Central memory CD4-positive, alpha-beta T cell (primary cell): ENCODE measurements around the gene GLDC.
"Not testable (repeated sequence)": the region's sequence is repeated elsewhere in the genome, so short reads cannot be mapped to it uniquely, and the experiment has no call there.

Experiments
- DNase-seq: peaks from one replicate; pipeline ENCODE4 v3.0.0; 2022

GLDC gene

GRCh38 chr9:6564360-6564759 lies 81.2 kb downstream of the GLDC start:
- no peak for DNase-seq

- DNase-seq: no peak
These were observed 82.6 kb downstream of the GLDC start for GRCh38 chr9:6562871-6563430.

- no peak for DNase-seq
These were observed 83.3 kb downstream of the GLDC start for GRCh38 chr9:6562201-6562600.

DNA sequence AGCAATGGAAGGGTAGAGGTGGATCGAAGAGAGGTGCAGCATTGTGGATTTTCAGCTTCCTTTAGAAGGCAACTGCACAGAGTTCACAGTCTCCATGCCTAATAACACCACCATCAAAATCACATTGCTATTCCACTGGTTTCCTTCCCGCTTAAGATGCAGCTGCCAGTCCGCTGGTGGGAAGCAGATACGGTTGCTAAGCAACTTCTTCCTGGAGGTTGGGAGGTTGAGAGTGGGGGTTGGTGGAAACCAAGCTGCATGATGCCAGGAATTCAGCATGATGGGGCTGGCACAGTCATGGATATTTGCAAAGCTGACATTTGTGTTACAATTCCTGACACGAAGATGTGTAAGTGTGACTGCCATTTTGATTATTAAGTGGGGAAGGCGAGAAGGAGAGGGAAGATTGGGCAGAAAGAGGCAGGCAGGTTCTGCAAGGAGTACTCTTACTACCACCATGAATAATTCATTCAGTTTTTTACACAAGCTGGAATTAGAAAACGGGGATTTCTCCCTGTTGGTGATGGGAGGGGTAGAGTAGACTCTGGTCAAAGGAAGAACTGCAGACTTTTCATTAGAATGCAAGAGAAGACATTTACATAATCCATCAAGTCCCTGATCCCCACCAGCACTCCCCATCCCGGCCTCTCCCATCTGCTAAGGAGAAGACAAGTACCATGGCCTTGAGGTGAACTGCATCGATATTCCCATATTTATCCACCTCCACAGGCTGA lies 87.5 kb downstream of the GLDC start:
- no peak for DNase-seq

DNA sequence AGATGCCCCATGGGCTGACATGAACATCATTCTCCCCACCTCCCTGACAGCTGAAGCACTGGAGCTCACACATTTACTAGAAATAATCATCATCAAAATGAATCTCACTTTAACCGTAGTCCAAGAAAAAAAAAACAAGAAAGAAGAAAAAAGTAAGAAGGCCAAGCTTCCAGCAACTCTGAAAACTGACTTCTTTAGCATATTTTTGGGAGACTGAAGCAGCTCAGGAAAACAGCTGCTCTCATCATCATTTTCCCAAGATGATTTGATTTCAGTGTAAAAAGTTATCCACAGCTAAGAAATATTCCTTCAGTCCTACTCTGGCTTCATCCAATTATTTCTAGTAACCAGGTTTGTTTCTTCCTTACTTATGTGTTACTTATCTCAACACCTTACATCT lies 91.7 kb downstream of the GLDC start:
- no peak for DNase-seq

DNA sequence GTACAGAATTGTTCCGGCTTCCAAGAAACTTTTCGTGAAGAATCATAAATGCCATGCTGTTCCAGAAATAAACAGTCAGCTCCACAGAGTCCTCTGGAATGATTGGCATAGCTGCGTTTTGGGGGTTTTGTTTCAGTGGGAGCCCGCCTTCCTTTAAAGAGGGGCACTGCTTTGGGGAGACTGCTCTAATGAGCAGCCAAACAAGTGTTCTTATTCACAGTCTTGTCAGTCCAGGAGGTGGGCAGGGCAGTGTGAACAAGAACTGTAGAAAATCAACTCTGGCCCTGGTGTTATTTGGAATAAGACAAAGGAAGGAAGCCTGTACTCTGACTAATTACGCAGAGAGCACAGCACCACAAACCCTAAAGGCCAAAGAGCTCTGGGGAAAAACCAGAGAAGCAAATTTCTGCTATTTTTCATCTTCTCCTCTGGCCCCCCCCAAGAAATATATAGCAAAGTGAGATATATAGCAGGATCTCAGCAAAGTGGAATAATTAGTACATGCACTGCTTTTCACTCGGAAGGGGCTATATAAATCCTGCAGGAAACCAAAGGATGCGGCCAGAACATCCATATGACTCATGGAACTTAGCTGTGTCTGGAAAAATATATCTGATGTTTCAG lies 92.9 kb downstream of the GLDC start:
- no peak for DNase-seq

DNA sequence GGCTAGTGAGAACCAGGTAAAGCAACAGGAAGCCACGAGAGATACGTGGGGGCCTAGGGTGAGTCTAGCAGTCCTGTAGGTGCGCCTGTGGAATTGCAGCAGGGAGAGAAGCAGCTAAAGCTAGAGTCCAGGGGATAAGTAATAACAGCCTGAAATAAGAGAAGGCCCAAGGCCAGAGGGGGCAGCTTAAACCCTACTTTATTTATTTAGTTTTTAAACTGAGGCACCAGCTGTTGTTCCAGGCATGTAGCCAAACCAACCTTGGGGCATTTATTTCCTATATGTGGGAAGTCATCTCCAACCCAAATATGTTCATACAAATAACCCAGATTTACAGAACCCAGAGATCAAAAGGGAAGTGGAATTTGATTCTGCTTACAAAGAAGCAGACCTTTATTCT lies 93.5 kb downstream of the GLDC start:
- DNase-seq: no peak

DNA sequence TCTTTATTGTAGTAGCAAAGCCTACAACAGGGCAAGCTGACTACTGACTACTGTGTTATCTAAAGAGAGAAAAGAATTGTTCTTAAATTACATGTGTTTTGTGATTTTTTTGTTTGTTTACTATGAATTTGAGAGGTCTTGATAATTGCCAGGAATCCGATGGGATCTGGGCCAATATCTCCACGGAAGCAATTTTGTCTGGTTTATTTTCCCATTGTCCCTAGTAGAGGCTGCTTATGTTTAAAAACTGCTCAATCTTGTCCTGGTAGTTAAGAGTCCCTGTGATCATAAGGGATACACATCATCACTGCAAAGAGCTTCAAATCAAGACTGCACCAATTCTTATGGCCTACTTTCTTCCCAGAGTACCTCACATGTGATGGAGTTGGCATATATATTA lies 94.4 kb downstream of the GLDC start:
- DNase-seq: no peak

GRCh38 chr9:6549106-6549800 lies 96.3 kb downstream of the GLDC start:
- DNase-seq: no peak

DNA sequence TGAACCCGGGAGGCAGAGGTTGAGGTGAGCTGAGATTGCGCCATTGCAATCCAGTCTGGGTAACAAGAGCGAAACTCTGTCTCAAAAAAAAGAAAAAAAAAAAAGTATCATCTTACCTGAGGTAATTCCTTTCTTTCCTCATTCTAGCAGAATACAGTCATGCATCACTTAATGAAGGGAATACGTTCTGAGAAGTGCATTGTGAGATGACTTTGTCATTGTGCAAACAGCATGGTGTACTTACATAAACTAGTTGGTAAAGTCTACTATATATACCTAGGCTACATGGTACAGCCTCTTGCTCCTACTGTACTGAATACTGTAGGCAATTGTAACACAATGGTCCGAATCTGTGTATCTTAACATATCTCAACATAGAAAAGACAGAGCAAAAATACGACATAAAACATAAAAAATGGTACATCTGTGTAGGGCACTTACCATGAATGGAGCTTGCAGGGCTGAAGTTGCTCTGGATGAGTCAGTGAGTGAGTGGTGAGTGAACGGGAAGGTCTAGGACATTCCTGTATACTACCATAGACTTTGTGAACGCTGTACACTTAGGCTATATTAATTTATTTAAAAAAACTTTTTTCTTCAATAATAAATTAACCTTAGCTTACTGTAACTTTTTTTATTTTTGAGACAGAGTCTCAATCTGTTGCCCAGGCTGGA lies 100.4 kb downstream of the GLDC start:
- no peak for DNase-seq

- no peak for DNase-seq
These were observed 102.3 kb downstream of the GLDC start for GRCh38 chr9:6543204-6543603.

DNA sequence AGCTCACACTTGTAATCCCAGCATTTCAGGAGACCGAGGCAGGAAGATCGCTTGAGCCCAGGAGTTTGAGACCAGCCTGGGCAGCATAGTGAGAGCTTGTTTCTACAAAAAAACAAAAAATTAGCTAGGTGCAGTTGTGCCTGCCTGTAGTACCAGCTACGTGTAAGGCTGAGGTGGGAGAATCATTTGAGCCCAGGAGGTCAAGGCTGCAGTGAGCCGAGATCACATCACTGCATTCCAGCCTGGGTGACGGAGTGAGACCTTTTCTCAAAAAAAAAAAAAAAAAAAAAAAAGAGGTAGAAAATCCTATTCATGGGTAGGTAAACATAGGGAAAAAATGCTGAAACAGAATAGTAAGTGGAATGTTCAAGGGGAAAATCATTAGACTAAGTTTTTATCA lies 102.9 kb downstream of the GLDC start:
- not testable (repeated sequence) for DNase-seq

- DNase-seq: no peak
These were observed 106.9 kb downstream of the GLDC start for GRCh38 chr9:6538666-6539071.

DNA sequence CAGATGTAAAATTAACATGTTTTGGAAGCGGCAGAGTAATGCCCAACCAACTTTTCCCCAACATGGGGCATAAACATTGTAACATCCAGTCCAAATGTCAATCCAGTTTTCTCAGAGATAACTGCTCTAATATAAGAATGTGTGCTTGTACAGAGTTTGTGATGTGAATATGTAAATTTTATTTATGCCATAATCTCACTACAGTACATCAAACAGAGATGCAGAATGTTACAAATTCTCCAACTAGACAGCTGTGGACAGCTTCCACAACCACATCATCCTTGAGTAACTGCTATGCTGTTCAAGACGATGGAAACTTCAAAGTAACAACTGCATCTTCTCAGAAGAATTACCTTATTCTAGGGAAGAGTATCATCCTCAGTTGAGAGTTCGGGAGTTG lies 109.9 kb downstream of the GLDC start:
- DNase-seq: no peak

DNA sequence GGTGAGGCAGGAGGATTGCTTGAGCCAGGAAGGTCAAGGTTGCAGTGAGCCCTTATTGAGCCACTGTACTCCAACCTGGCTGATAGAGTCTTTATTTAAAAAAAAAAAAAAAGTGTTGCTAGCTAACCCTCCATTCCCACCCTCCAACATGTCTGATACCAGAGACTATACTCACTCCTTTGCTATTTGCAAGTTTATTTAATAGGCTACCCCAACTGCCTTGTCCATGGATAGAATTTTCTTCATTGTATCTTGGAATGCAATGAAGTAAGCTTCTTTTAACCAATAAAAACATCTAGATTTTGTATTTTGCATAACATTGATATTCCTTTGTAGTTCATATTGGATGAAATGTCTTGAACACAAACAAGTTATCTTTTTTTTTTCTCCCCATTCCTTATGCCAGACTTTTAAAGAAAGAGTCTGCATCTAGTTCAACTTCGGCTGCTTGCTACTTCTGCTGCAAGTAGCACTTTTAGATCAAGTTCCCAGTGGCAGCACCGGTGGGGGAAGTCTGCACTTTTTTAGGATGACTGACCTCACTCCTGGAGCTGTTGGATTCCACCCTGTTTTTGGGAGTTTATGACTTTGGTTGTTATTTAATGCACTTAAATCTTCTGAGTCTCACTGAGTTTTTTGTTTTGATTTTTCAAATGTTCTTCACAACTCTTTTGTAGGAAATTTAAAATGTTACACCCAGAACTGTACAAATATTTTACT lies 120.0 kb downstream of the GLDC start:
- no peak for DNase-seq

- DNase-seq: no peak
These were observed 123.3 kb downstream of the GLDC start for GRCh38 chr9:6522263-6522662.

- no peak for DNase-seq
These were observed 133.4 kb downstream of the GLDC start for GRCh38 chr9:6512085-6512657.

- DNase-seq: no peak
These were observed 139.0 kb downstream of the GLDC start for GRCh38 chr9:6506571-6506970.

GRCh38 chr9:6502399-6502798 lies 143.1 kb downstream of the GLDC start:
- DNase-seq: no peak

DNA sequence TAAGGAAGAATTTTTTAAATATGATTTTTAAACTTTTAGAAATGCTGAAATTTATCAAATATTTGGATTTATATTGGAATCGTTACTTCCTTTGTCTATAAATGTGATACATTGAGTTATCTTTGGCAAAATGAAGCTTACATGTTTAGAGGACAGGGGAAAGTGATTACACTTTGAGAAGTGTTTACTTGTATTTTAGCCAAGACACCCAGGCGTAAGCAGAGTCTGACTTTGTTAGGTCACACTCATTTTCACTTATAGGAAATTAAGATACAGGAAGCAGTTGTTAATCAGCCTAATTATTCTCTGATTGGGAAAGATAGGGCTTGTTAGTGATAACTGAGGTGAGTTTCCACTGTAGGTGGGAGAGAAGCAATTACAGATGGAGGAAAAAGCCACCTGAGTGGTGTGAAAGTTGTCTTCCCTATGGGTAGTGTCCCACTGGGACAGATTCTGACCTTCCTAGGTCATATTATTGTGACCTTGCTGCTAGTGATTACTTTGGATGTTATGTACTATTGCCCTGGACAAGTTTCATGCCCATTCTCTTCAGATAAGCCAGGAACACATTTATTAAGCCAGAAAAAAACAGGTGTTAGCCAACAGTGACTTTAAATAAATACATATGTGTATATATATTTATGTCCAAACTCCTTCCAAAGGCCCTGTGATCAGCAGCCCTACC lies 143.9 kb downstream of the GLDC start:
- no peak for DNase-seq

DNA sequence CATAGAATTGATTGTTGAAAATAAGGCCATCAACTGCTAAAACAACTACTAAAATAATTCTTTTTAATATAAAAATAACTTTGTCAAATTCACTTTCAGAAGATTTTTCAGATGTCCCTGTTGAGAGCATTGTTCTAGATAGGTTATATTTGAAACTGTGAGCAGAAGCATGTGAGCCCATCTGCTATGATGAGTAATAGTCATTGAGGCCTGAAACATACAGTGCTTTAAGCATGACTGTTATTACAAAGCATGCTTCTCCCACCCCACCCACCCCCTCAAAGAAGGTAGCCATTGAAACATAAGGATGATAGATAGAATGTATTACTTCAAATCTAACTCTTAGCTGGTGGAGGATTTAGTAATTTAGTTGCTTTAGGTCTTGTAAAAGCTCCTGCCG lies 146.5 kb downstream of the GLDC start:
- no peak for DNase-seq

- no peak for DNase-seq
These were observed 150.1 kb downstream of the GLDC start for GRCh38 chr9:6495466-6495865.
